HG02610 (cell line): ENCODE data around the gene ASAP2.
"Not testable (repeated sequence)": the region's sequence is repeated elsewhere in the genome, so short reads cannot be mapped to it uniquely, and the experiment has no call there.

ENCODE experiments used
- ATAC-seq: cut with Tn5 transposase; IDR thresholded peaks from one replicate; pipeline ENCODE4 v1.9.1; 2021; ENCODE audit warnings: mild to moderate bottlenecking, moderate library complexity; ENCODE audit not compliant: unreplicated experiment

ASAP2 gene

GRCh38 chr2:9397201-9397600 lies 190.6 kb downstream of the ASAP2 start:
- ATAC-seq: no peak

GRCh38 chr2:9398251-9398650 lies 191.6 kb downstream of the ASAP2 start:
- ATAC-seq: not testable (repeated sequence)

GRCh38 chr2:9398881-9399780 lies 192.5 kb downstream of the ASAP2 start:
- ATAC-seq: no peak

GRCh38 chr2:9400268-9401058 lies 193.9 kb downstream of the ASAP2 start:
- ATAC-seq: no peak

- no peak for ATAC-seq
Observed at GRCh38 chr2:9401059-9401547, 194.5 kb downstream of the ASAP2 start.

- no peak for ATAC-seq
Observed at GRCh38 chr2:9401646-9402371, 195.2 kb downstream of the ASAP2 start.

- ATAC-seq: no peak
Observed at GRCh38 chr2:9403924-9404323, 197.3 kb downstream of the ASAP2 start.

GRCh38 chr2:9404451-9404850 lies 197.8 kb downstream of the ASAP2 start:
- no peak for ATAC-seq

- ATAC-seq: no peak
Observed at GRCh38 chr2:9405636-9406035, 199.0 kb downstream of the ASAP2 start.

GRCh38 chr2:9406529-9407362 lies 200.1 kb downstream of the ASAP2 start:
- ATAC-seq: no peak

- no peak for ATAC-seq
Observed at GRCh38 chr2:9407363-9407811, 200.8 kb downstream of the ASAP2 start.

- ATAC-seq: no peak
Observed at GRCh38 chr2:9408641-9409151, 202.1 kb downstream of the ASAP2 start.

- ATAC-seq: no peak
Observed at GRCh38 chr2:9410108-9410507, 203.5 kb downstream of the ASAP2 start.

GRCh38 chr2:9412781-9413180 lies 206.2 kb downstream of the ASAP2 start:
- ATAC-seq: no peak

- ATAC-seq: no peak
Observed at GRCh38 chr2:9415516-9416169, 209.0 kb downstream of the ASAP2 start.

GRCh38 chr2:9416267-9416961 lies 209.8 kb downstream of the ASAP2 start:
- no peak for ATAC-seq

GRCh38 chr2:9416962-9417316 lies 210.3 kb downstream of the ASAP2 start:
- no peak for ATAC-seq

GRCh38 chr2:9417725-9418124 lies 211.1 kb downstream of the ASAP2 start:
- ATAC-seq: no peak

GRCh38 chr2:9418746-9419145 lies 212.1 kb downstream of the ASAP2 start:
- no peak for ATAC-seq
